HL-60 (cell line): ENCODE data around the gene FAM124A.
A peak's percentile ranks its signal among the peaks of the same experiment; 100 is the strongest.

Experiments
- DNase-seq, 2 experiments: peaks; one replicate each; pipeline ENCODE4 v3.0.0-alpha.2; 2010 to 2020; ENCODE audit warnings: low read depth in 1 of 2, low spot score in 1 of 2
- H3K27ac ChIP-seq: fragments of 250-450 bp; sonication (Bioruptor Pico); replicated peaks from 2 replicates; pipeline ENCODE4 v1.5.1; 2020; ENCODE audit warnings: mild to moderate bottlenecking, moderate library complexity
- H3K27me3 ChIP-seq: fragments of 250-450 bp; sonication (Bioruptor Pico); 2 replicates; pipeline ENCODE4 v1.5.1; 2021; ENCODE audit warnings: mild to moderate bottlenecking, moderate library complexity; ENCODE audit not compliant: insufficient read depth, poor library complexity, severe bottlenecking
- H3K4me3 ChIP-seq: replicated peaks from 2 replicates; pipeline ENCODE4 v1.5.1; 2011; ENCODE audit warnings: mild to moderate bottlenecking, control low read depth, low read length; ENCODE audit not compliant: insufficient read depth
- GABPA ChIP-seq: IDR thresholded peaks from 2 replicates; pipeline ENCODE4 v1.6.1; 2012; ENCODE audit warnings: low read depth
- POLR2AphosphoS5 ChIP-seq: IDR thresholded peaks from 2 replicates; pipeline ENCODE4 v1.6.1; 2012; ENCODE audit warnings: low read depth
- SPI1 ChIP-seq: IDR thresholded peaks from 2 replicates; pipeline ENCODE4 v1.6.1; 2012; ENCODE audit warnings: low read depth, mild to moderate bottlenecking, borderline replicate concordance
- TF ChIP-seq, protein P1 (sequence below): IDR thresholded peaks from one replicate; pipeline ENCODE4 v1.5.1; 2011; ENCODE audit warnings: low read length, control low read depth, inconsistent platforms; ENCODE audit not compliant: insufficient read depth
- TF ChIP-seq, protein P2 (sequence below): IDR thresholded peaks from 2 replicates; pipeline ENCODE4 v1.6.1; 2012; ENCODE audit warnings: low read depth; ENCODE audit not compliant: insufficient replicate concordance

Gene FAM124A

DNA sequence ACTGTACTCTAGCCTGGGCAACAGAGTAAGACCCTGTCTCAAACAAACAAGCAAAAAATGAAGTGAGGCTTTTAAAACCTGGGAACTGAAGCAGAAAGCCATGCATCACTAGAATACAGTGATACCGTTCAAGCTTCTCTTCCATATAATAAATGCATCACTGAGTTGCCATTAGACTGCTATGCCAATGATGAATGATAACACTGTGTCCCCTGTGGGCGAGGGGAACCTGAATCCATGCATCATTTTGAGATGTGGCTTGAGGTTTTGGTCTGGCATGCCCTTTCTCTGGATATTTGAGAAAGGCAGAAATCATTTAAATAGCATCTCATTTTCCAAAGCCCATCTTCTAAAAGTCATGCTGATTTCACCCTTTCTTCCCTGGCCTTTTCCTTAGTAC lies 1.5 kb upstream of the FAM124A start:
- Histone ChIP-seq H3K4me3 (no peak overlapping the region), H3K27me3 (peaks cover 27% of the 10 kb centered on the region), H3K27ac (no peak overlapping the region)
- no peak for DNase-seq
- TF ChIP-seq, protein P1, sequence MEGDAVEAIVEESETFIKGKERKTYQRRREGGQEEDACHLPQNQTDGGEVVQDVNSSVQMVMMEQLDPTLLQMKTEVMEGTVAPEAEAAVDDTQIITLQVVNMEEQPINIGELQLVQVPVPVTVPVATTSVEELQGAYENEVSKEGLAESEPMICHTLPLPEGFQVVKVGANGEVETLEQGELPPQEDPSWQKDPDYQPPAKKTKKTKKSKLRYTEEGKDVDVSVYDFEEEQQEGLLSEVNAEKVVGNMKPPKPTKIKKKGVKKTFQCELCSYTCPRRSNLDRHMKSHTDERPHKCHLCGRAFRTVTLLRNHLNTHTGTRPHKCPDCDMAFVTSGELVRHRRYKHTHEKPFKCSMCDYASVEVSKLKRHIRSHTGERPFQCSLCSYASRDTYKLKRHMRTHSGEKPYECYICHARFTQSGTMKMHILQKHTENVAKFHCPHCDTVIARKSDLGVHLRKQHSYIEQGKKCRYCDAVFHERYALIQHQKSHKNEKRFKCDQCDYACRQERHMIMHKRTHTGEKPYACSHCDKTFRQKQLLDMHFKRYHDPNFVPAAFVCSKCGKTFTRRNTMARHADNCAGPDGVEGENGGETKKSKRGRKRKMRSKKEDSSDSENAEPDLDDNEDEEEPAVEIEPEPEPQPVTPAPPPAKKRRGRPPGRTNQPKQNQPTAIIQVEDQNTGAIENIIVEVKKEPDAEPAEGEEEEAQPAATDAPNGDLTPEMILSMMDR: no peak
- TF ChIP-seq GABPA (no peak), POLR2AphosphoS5 (no peak), SPI1 (no peak)
- TF ChIP-seq, protein P2, sequence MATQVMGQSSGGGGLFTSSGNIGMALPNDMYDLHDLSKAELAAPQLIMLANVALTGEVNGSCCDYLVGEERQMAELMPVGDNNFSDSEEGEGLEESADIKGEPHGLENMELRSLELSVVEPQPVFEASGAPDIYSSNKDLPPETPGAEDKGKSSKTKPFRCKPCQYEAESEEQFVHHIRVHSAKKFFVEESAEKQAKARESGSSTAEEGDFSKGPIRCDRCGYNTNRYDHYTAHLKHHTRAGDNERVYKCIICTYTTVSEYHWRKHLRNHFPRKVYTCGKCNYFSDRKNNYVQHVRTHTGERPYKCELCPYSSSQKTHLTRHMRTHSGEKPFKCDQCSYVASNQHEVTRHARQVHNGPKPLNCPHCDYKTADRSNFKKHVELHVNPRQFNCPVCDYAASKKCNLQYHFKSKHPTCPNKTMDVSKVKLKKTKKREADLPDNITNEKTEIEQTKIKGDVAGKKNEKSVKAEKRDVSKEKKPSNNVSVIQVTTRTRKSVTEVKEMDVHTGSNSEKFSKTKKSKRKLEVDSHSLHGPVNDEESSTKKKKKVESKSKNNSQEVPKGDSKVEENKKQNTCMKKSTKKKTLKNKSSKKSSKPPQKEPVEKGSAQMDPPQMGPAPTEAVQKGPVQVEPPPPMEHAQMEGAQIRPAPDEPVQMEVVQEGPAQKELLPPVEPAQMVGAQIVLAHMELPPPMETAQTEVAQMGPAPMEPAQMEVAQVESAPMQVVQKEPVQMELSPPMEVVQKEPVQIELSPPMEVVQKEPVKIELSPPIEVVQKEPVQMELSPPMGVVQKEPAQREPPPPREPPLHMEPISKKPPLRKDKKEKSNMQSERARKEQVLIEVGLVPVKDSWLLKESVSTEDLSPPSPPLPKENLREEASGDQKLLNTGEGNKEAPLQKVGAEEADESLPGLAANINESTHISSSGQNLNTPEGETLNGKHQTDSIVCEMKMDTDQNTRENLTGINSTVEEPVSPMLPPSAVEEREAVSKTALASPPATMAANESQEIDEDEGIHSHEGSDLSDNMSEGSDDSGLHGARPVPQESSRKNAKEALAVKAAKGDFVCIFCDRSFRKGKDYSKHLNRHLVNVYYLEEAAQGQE: no peak

DNA sequence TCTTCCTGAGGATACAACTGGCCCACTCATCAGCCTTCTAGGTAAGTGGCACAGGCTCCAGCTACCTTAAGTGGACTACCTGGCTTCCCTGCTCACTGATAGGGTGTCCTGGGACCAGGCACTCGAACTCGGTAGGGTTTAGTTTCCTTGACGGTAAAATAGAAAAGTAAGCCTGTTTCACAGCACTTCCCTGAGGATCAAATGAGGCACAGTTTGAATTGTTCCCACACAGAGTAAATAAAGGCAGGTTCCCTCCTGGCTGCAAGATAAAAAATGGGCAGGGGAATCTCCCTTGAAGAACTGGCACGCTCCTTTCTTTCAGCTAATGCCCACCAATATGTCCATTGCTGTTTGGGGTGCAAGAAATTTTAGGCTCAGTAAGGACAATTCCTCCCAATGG lies 1.1 kb upstream of the FAM124A start:
- no peak for DNase-seq
- no peak overlapping the region for H3K27ac ChIP-seq
- peaks cover 27% of the 10 kb centered on the region for H3K27me3 ChIP-seq
- H3K4me3 ChIP-seq: no peak overlapping the region
- TF ChIP-seq, protein P2: no peak

DNA sequence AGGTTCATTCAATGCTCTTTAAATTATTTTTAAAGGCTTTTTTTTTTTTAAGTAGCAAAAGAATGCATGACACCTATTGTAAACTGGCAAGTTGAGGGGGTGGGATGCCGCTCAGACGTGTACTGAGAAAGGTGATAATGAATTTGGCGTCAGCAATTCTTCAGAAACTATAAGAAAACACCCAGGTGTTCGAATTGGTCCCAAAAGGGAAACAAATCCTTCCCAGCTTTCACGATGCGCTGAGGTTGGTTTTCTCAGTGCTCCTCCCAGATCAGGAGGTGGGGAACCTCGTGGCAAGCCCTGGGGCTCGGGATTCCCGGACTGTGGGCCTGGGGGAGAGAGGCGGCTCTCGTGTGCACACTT lies 543 bp upstream of the FAM124A start:
- DNase-seq: no peak
- Histone ChIP-seq H3K27me3 (peaks cover 27% of the 10 kb centered on the region), H3K27ac (peak overlapping the region; percentile 28; the same call in 1 of the 2 replicates), H3K4me3 (peak overlapping the region; percentile 85)
- no peak for TF ChIP-seq GABPA
- TF ChIP-seq, protein P2: no peak
- TF ChIP-seq, protein P1: no peak
- TF ChIP-seq SPI1: no peak
- no peak for TF ChIP-seq POLR2AphosphoS5
